ENCODE measurements around the gene AHSA1.

DNA sequence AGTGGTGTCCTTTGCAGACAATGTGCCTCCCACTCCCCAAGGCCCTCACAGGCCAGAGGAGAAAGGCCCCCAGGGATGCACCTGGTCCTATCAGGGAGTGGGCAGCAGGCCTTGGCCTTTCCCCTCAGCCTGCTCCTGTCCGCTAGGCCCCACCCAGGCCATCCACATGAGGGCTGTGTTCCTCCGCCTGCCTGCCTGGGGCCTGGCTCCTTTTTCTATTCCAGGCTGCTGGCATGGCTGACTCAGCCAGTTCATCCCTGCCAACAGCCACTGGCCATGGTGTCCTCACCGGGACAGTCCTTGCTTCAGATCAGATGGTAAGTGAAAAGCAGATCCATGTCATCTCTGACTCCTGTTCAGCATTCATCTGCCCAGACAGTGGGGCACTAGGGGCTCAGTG is 27.4 kb downstream of the AHSA1 start:
- TF ChIP-seq POLR2A (IDR thresholded peaks at IDR 0.05; ENCODE audit: low read depth) (no peak), POLR2AphosphoS5 (IDR thresholded peaks at IDR 0.05) (no peak), EP300 (IDR thresholded peaks at IDR 0.05) (no peak)
- TF ChIP-seq, protein P1, sequence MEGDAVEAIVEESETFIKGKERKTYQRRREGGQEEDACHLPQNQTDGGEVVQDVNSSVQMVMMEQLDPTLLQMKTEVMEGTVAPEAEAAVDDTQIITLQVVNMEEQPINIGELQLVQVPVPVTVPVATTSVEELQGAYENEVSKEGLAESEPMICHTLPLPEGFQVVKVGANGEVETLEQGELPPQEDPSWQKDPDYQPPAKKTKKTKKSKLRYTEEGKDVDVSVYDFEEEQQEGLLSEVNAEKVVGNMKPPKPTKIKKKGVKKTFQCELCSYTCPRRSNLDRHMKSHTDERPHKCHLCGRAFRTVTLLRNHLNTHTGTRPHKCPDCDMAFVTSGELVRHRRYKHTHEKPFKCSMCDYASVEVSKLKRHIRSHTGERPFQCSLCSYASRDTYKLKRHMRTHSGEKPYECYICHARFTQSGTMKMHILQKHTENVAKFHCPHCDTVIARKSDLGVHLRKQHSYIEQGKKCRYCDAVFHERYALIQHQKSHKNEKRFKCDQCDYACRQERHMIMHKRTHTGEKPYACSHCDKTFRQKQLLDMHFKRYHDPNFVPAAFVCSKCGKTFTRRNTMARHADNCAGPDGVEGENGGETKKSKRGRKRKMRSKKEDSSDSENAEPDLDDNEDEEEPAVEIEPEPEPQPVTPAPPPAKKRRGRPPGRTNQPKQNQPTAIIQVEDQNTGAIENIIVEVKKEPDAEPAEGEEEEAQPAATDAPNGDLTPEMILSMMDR (IDR thresholded peaks at IDR 0.05): no peak

All from esophagus muscularis mucosa (tissue), 4 donors.